ENCODE data around the gene TRPM3. TPM values are rescaled to one million over a fixed set of nuclear protein-coding genes. Genes with fewer than 3 reads are reported as not detected.

The TRPM3 gene
- total and polyA plus RNA-seq, 4 donors: 0.07 to 0.89 (median 0.67) TPM

DNA sequence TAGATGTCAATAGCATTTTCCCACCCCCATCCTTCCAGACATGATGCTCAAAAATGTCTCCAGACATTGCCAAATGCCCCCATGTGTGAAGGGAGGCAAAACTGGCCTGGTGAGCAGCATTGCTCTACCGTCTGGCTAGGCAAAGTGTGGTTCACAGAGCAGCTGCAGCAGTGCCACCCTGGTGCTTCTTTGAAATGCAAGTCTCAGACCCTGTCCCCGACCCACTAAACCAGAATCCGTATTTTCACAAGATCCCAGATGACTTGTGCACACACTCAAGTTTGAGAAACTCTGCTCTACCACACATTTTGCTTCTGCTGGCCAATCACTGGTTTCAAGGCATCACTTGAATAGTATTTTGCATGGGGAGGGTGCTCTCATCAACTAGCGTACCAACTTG, 480.4 kb downstream of the TRPM3 start:
- H3K27ac ChIP-seq (ENCODE audit: low read depth in 1 of 2, low read length in 2 of 2): no peak overlapping the region
- TF ChIP-seq, protein P1, sequence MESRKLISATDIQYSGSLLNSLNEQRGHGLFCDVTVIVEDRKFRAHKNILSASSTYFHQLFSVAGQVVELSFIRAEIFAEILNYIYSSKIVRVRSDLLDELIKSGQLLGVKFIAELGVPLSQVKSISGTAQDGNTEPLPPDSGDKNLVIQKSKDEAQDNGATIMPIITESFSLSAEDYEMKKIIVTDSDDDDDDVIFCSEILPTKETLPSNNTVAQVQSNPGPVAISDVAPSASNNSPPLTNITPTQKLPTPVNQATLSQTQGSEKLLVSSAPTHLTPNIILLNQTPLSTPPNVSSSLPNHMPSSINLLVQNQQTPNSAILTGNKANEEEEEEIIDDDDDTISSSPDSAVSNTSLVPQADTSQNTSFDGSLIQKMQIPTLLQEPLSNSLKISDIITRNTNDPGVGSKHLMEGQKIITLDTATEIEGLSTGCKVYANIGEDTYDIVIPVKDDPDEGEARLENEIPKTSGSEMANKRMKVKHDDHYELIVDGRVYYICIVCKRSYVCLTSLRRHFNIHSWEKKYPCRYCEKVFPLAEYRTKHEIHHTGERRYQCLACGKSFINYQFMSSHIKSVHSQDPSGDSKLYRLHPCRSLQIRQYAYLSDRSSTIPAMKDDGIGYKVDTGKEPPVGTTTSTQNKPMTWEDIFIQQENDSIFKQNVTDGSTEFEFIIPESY (IDR thresholded peaks at IDR 0.05): no peak
- TF ChIP-seq, protein P2, sequence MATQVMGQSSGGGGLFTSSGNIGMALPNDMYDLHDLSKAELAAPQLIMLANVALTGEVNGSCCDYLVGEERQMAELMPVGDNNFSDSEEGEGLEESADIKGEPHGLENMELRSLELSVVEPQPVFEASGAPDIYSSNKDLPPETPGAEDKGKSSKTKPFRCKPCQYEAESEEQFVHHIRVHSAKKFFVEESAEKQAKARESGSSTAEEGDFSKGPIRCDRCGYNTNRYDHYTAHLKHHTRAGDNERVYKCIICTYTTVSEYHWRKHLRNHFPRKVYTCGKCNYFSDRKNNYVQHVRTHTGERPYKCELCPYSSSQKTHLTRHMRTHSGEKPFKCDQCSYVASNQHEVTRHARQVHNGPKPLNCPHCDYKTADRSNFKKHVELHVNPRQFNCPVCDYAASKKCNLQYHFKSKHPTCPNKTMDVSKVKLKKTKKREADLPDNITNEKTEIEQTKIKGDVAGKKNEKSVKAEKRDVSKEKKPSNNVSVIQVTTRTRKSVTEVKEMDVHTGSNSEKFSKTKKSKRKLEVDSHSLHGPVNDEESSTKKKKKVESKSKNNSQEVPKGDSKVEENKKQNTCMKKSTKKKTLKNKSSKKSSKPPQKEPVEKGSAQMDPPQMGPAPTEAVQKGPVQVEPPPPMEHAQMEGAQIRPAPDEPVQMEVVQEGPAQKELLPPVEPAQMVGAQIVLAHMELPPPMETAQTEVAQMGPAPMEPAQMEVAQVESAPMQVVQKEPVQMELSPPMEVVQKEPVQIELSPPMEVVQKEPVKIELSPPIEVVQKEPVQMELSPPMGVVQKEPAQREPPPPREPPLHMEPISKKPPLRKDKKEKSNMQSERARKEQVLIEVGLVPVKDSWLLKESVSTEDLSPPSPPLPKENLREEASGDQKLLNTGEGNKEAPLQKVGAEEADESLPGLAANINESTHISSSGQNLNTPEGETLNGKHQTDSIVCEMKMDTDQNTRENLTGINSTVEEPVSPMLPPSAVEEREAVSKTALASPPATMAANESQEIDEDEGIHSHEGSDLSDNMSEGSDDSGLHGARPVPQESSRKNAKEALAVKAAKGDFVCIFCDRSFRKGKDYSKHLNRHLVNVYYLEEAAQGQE (IDR thresholded peaks at IDR 0.05): no peak
- TF ChIP-seq RXRA (IDR thresholded peaks at IDR 0.05) (no peak), GABPA (IDR thresholded peaks at IDR 0.05 in 1 of 2, conservative IDR thresholded peaks at IDR 0.05 in 1 of 2) (no peak), NR2F2 (IDR thresholded peaks at IDR 0.05) (no peak), HNF4G (IDR thresholded peaks at IDR 0.05) (no peak), FOXA1 (IDR thresholded peaks at IDR 0.05) (no peak), HNF4A (conservative IDR thresholded peaks at IDR 0.05) (no peak), RAD21 (IDR thresholded peaks at IDR 0.05) (no peak), EGR1 (IDR thresholded peaks at IDR 0.05; ENCODE audit: low read depth in 2 of 2) (no peak), FOXA2 (IDR thresholded peaks at IDR 0.05) (no peak), JUND (IDR thresholded peaks at IDR 0.05) (no peak), TAF1 (conservative IDR thresholded peaks at IDR 0.05) (no peak), SP1 (IDR thresholded peaks at IDR 0.05) (no peak), YY1 (IDR thresholded peaks at IDR 0.05) (no peak)
- TF ChIP-seq, protein P3, sequence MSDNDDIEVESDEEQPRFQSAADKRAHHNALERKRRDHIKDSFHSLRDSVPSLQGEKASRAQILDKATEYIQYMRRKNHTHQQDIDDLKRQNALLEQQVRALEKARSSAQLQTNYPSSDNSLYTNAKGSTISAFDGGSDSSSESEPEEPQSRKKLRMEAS (IDR thresholded peaks at IDR 0.05): no peak
- TF ChIP-seq, protein P4, sequence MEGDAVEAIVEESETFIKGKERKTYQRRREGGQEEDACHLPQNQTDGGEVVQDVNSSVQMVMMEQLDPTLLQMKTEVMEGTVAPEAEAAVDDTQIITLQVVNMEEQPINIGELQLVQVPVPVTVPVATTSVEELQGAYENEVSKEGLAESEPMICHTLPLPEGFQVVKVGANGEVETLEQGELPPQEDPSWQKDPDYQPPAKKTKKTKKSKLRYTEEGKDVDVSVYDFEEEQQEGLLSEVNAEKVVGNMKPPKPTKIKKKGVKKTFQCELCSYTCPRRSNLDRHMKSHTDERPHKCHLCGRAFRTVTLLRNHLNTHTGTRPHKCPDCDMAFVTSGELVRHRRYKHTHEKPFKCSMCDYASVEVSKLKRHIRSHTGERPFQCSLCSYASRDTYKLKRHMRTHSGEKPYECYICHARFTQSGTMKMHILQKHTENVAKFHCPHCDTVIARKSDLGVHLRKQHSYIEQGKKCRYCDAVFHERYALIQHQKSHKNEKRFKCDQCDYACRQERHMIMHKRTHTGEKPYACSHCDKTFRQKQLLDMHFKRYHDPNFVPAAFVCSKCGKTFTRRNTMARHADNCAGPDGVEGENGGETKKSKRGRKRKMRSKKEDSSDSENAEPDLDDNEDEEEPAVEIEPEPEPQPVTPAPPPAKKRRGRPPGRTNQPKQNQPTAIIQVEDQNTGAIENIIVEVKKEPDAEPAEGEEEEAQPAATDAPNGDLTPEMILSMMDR (IDR thresholded peaks at IDR 0.05; ENCODE audit: low read depth, low read length, missing input control): no peak
- TF ChIP-seq, protein P5, sequence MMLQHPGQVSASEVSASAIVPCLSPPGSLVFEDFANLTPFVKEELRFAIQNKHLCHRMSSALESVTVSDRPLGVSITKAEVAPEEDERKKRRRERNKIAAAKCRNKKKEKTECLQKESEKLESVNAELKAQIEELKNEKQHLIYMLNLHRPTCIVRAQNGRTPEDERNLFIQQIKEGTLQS (IDR thresholded peaks at IDR 0.05): no peak
- no peaks in the 10 kb centered on the region for H3K36me3 ChIP-seq (ENCODE audit: control insufficient read depth in 4 of 4, insufficient read depth in 3 of 4, low read depth in 1 of 4, low read length in 3 of 4)
- no peaks in the 10 kb centered on the region for H3K4me1 ChIP-seq (ENCODE audit: control insufficient read depth in 4 of 4, insufficient read depth in 4 of 4, low read length in 3 of 4)
- no peak overlapping the region for H3K9ac ChIP-seq (ENCODE audit: low read depth in 1 of 2, low read length in 2 of 2)
- H3K9me3 ChIP-seq (ENCODE audit: control insufficient read depth in 4 of 4, low read length in 3 of 4): no peaks in the 10 kb centered on the region
- H3K4me3 ChIP-seq (ENCODE audit: low read depth in 1 of 3, low read length in 3 of 3): no peak overlapping the region
- 85% methylated on average over 4 of the region's 4 CpGs for WGBS
- no peak for DNase-seq (ENCODE audit: low spot score)
- no peaks in the 10 kb centered on the region for H3K27me3 ChIP-seq (ENCODE audit: control insufficient read depth in 4 of 4, insufficient read depth in 4 of 4, low read length in 3 of 4)

Measured in liver (tissue), 9 donors.